Progenitor cell of endocrine pancreas (in vitro differentiated cells): Measurements from ENCODE around the gene LPCAT1. TPM values are rescaled to one million over a fixed set of nuclear protein-coding genes. Genes with fewer than 3 reads are reported as not detected.
"Not testable (repeated sequence)": the region's sequence is repeated elsewhere in the genome, so short reads cannot be mapped to it uniquely, and the experiment has no call there.

Experiments used
- DNase-seq: peaks from one replicate; pipeline ENCODE4 v3.0.0; 2021; ENCODE audit warnings: low spot score; ENCODE audit not compliant: unreplicated experiment
- H3K27ac Mint-ChIP-seq: 2 replicates; pipeline ENCODE4 v1.8.0; 2021; ENCODE audit warnings: mild to moderate bottlenecking, moderate library complexity, mixed read lengths
- H3K27me3 Mint-ChIP-seq: 2 replicates; pipeline ENCODE4 v1.8.0; 2021; ENCODE audit warnings: mixed read lengths
- H3K36me3 Mint-ChIP-seq: 2 replicates; pipeline ENCODE4 v1.8.0; 2022; ENCODE audit warnings: mixed read lengths; ENCODE audit not compliant: insufficient read depth
- H3K4me1 Mint-ChIP-seq: 2 replicates; pipeline ENCODE4 v1.8.0; 2021; ENCODE audit warnings: low read depth, mixed read lengths
- H3K4me3 Mint-ChIP-seq: 2 replicates; pipeline ENCODE4 v1.8.0; 2021; ENCODE audit warnings: low read depth, mild to moderate bottlenecking, moderate library complexity, mixed read lengths
- H3K9me3 Mint-ChIP-seq: 2 replicates; pipeline ENCODE4 v1.8.0; 2021; ENCODE audit warnings: low read depth, mixed read lengths
- CTCF ChIP-seq: fragments of 200-600 bp; sonication (generic); IDR thresholded peaks from one replicate; pipeline ENCODE4 v1.5.0; 2021; ENCODE audit warnings: antibody characterized with exemption, mild to moderate bottlenecking; ENCODE audit not compliant: unreplicated experiment
- total RNA-seq: library from RNA; stranded (reverse); gene quantifications from 2 replicates; pipeline ENCODE4 v1.2.1, GENCODE V29; 2021

The LPCAT1 gene
- total RNA-seq, 1 donor from 2014 or later: 73.3 TPM

GRCh38 chr5:1563051-1563461 is 39.3 kb upstream of the LPCAT1 start:
- no peak for DNase-seq
- Mint-ChIP-seq H3K4me1 (peaks cover 17% of the 10 kb centered on the region), H3K36me3 (no peaks in the 10 kb centered on the region), H3K27ac (no peak overlapping the region), H3K27me3 (peaks cover 9% of the 10 kb centered on the region), H3K9me3 (no peaks in the 10 kb centered on the region), H3K4me3 (no peak overlapping the region)
- TF ChIP-seq CTCF: no peak

- Mint-ChIP-seq H3K4me1 (peaks cover 12% of the 10 kb centered on the region), H3K27me3 (peaks cover 11% of the 10 kb centered on the region), H3K36me3 (no peaks in the 10 kb centered on the region), H3K4me3 (no peak overlapping the region), H3K9me3 (no peaks in the 10 kb centered on the region), H3K27ac (no peak overlapping the region)
- no peak for TF ChIP-seq CTCF
- DNase-seq: no peak
Measured at GRCh38 chr5:1562599-1562998, 38.8 kb upstream of the LPCAT1 start.

- no peaks in the 10 kb centered on the region for H3K36me3 Mint-ChIP-seq
- H3K27me3 Mint-ChIP-seq: peaks cover 11% of the 10 kb centered on the region
- peaks cover 1% of the 10 kb centered on the region for H3K4me1 Mint-ChIP-seq
- H3K9me3 Mint-ChIP-seq: no peaks in the 10 kb centered on the region
- DNase-seq: no peak
- no peak for TF ChIP-seq CTCF
- H3K27ac Mint-ChIP-seq: no peak overlapping the region
- H3K4me3 Mint-ChIP-seq: no peak overlapping the region
Measured at GRCh38 chr5:1561402-1561929, 37.7 kb upstream of the LPCAT1 start.

- DNase-seq, H3K36me3 Mint-ChIP-seq, H3K4me3 Mint-ChIP-seq, H3K4me1 Mint-ChIP-seq, H3K9me3 Mint-ChIP-seq, H3K27ac Mint-ChIP-seq: not testable (repeated sequence)
- H3K27me3 Mint-ChIP-seq: peaks cover 11% of the 10 kb centered on the region
Measured at GRCh38 chr5:1560499-1560898, 36.7 kb upstream of the LPCAT1 start.

- Mint-ChIP-seq H3K36me3 (no peaks in the 10 kb centered on the region), H3K27me3 (peaks cover 11% of the 10 kb centered on the region), H3K9me3 (no peaks in the 10 kb centered on the region), H3K27ac (no peak overlapping the region), H3K4me1 (peaks cover 3% of the 10 kb centered on the region), H3K4me3 (no peak overlapping the region)
- no peak for DNase-seq
- no peak for TF ChIP-seq CTCF
Measured at GRCh38 chr5:1558944-1559343, 35.2 kb upstream of the LPCAT1 start.

- H3K4me1 Mint-ChIP-seq: peaks cover 3% of the 10 kb centered on the region
- H3K27ac Mint-ChIP-seq: no peak overlapping the region
- no peak overlapping the region for H3K4me3 Mint-ChIP-seq
- no peak for DNase-seq
- no peak for TF ChIP-seq CTCF
- no peaks in the 10 kb centered on the region for H3K9me3 Mint-ChIP-seq
- H3K36me3 Mint-ChIP-seq: no peaks in the 10 kb centered on the region
- peaks cover 11% of the 10 kb centered on the region for H3K27me3 Mint-ChIP-seq
Measured at GRCh38 chr5:1557114-1557873, 33.5 kb upstream of the LPCAT1 start.
